D721Med (cell line): Measurements from ENCODE around the gene CD226.
"Not testable (repeated sequence)": the region's sequence is repeated elsewhere in the genome, so short reads cannot be mapped to it uniquely, and the experiment has no call there.

Experiments used
- DNase-seq: peaks from one replicate; pipeline ENCODE4 v3.0.0; 2011; ENCODE audit warnings: low spot score; ENCODE audit not compliant: insufficient read length
- FAIRE-seq: peaks from 2 replicates; lab custom pipeline; 2011; peaks lifted over from hg19 to GRCh38; lab: Jason Lieb, UNC
- TF ChIP-seq, protein P1 (sequence below): IDR thresholded peaks from 2 replicates; pipeline ENCODE4 v1.5.1; 2012; ENCODE audit warnings: mild to moderate bottlenecking, control low read depth; ENCODE audit not compliant: insufficient read depth; ENCODE audit errors: missing control alignments

The CD226 gene

DNA sequence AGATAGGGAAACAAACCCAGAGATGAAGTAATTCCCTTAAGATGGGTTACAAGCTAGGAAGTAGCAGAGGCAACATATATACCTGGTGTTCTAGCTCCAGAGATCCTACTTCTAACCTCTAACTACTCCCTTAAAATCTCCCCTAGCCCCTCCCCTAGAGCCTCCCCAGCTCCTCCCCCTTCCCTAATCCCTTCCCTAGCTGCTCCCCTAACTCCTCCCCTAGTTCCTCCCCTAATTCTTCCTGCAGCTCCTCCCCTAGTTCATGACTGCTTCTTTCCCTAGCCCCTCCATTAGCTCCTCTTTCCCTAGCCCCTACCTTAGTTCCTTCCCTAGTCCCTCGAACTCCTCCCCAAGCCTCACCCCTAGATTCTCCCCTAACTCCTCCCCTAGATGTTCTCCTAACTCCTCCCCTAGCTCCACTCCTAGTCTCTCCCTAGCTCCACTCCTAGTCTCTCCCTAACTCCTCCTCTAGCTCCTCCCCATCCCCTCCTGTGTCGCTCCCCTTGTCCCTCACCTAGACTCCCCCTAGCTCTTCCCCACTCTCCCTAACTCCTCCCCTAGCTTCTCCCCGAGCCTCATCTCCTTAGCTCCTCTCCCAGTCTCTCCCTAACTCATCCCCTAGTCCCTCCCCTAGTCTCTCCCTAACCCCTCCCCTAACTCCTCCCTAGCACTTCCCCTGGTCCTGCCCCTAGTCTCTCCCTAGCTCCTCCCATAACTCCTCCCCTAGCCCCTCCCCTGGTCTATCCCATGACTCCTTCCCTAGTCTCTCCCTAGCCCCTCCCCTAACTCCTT lies 108.9 kb downstream of the CD226 start:
- TF ChIP-seq, protein P1, sequence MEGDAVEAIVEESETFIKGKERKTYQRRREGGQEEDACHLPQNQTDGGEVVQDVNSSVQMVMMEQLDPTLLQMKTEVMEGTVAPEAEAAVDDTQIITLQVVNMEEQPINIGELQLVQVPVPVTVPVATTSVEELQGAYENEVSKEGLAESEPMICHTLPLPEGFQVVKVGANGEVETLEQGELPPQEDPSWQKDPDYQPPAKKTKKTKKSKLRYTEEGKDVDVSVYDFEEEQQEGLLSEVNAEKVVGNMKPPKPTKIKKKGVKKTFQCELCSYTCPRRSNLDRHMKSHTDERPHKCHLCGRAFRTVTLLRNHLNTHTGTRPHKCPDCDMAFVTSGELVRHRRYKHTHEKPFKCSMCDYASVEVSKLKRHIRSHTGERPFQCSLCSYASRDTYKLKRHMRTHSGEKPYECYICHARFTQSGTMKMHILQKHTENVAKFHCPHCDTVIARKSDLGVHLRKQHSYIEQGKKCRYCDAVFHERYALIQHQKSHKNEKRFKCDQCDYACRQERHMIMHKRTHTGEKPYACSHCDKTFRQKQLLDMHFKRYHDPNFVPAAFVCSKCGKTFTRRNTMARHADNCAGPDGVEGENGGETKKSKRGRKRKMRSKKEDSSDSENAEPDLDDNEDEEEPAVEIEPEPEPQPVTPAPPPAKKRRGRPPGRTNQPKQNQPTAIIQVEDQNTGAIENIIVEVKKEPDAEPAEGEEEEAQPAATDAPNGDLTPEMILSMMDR = no peak
- no peak for DNase-seq
- no peak for FAIRE-seq

DNA sequence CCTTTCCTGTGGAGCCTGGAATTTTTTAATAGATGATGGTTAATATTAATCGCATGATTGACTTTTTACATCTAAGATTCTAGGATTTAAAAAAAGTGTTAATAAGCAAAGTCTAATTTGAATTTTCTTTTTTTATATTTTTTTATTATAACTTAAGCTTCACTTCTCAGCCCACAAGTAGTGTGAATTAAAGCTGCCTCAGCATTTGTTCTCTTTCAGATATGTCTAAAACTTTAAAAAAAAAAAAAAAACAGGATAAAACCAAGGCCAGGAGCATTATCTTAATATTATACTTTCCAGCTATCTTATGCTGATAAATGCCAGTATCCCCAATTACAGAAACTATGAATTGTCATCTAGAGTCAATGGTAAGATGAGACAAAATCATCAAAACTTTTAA lies 109.7 kb downstream of the CD226 start:
- no peak for FAIRE-seq
- TF ChIP-seq, protein P1 = no peak
- no peak for DNase-seq

DNA sequence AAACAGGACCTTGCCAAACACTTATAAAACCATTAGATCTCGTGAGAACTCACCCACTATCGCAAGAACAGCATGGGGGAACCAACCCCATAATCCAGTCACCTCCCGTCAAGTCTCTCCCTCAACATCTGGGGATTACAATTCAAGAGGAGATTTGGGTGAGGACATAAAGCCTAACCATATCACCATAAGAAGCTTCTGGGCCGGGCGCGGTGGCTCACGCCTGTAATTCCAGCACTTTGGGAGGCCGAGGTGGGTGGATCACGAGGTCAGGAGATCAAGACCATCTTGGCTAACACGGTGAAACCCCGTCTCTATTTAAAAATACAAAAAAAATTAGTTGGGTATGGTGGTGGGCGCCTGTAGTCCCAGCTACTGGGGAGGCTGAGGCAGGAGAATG lies 112.7 kb downstream of the CD226 start:
- not testable (repeated sequence) for FAIRE-seq, DNase-seq

DNA sequence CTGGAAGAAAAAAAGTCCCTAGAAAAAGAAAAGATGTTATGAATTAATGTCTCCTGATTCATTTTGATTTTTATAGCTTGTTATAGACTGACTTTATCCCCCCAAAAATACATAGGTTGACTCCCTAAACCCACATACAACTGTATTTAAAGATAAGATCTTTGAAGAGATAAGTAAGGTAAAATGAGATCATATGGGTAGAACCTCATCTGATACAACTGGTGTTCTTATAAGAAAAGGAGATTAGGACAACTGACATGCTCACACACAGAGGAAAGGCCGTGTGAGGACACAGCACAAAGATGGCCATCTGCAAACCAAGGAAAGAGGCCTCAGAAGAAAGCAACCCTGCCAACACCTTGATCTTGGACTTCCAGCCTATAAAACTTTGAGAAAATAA lies 117.5 kb downstream of the CD226 start:
- TF ChIP-seq, protein P1 = no peak
- FAIRE-seq (no peak), DNase-seq (no peak)

DNA sequence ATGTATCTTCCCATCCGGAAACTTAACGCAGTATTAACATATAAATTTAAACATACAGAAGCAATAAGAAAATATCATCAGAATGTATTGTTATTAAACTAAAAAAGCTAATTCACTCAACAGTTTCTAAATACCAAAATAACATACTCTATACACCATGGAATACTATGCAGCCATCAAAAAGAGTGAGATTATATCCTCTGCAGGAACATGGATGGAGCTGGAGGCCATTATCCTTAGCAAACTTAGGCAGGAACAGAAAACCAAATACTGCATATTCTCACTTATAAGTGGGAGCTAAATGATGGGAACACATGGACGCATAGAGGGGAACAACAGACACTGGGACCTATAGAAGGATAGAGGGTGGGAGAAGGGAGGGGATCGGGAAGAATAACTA lies 127.1 kb downstream of the CD226 start:
- DNase-seq (no peak), FAIRE-seq (no peak)
- TF ChIP-seq, protein P1 = no peak

DNA sequence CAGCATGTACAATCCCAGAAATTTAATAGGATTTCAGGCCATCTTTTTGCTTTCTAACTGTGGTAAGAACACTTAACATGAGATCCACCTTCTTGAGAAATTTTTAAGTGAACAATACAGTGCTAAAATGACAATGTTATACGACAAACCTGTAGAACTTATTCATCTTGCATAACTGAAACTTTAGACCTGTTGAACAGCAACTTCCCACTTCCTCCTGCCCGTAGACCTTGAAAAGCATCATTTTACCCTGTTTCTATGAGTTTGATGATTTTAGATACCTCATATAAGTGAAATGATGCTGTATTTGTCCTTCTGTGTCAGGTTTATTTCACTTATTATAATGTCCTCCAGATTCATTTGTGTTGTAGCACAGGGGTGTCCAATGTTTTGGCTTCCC lies 128.2 kb downstream of the CD226 start:
- FAIRE-seq (no peak), DNase-seq (no peak)
- TF ChIP-seq, protein P1 = no peak

DNA sequence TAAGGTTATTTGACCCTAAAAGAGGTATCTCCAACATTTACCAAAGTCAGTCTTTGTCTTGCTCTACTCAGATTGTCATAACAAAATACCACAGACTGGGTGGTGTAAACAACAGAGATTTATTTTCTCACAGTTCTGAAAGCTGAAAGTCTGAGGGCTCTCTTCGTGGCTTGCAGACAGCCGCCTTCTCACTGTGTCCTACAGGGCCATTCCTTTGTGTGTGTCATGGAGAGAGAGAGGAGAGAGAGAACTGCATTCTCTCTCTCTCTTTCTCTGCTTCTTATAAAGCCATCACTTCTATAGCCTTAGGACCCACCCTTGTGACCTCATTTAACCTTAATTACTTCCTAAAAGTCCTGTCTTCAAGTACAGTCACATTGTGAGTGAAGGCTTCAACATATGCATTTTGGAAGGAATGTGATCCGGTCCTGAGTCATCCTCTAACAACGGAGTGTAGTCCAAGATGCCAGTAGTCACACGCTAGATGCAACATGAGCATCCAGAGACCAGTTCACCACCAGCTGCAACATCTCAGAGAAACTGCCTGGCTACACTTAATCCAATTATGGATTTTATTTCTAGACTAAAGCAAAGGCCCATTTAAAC lies 130.2 kb downstream of the CD226 start:
- FAIRE-seq = no peak
- TF ChIP-seq, protein P1 = no peak
- no peak for DNase-seq
